AG08395 (cell line): Measurements from ENCODE around the gene HIBADH.
"Not testable (repeated sequence)": the region's sequence is repeated elsewhere in the genome, so short reads cannot be mapped to it uniquely, and the experiment has no call there.

ENCODE experiments used
- DNase-seq: peaks from one replicate; pipeline ENCODE4 v3.0.0; 2012; ENCODE audit warnings: mixed read lengths, low spot score

The HIBADH gene

DNA sequence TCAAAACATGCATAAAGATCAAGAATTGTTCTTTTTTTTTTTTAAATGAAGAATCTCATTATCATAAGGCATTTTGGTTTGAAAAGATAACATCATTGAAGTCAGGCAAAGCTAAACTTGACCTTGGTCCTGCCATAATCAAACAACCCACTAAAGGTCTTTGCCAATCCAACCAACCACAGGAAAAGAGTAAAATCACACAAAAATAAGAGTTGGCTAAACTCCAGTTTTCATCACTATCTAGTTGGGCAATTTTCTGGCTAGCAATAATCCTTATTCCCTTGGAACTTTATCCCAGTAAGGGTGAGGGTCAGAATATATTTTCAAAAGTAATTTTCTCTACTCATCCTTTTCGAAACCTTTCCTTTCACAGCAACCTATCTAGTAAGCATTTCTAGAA is 62.4 kb downstream of the HIBADH start:
- DNase-seq, result no peak

DNA sequence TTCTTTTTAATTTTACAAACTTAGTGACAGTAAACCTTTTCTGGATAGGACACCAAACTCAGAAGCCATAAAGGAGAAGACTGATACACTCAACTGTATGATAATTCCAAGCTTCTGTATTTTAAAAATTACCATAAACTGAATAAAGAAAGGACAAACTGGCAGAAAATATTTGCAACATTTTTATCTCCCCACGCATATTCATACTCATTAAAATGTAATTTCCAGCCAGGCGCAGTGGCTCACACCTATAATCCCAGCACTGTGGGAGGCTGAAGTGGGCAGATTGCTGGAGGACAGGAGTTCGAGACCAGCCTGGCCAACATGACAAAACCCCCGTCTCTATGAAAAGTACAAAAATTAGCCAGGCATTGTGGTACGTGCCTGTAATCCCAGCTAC is 67.7 kb downstream of the HIBADH start:
- DNase-seq, result no peak

- no peak for DNase-seq
Observed at GRCh38 chr7:27593226-27593625, 69.5 kb downstream of the HIBADH start.

DNA sequence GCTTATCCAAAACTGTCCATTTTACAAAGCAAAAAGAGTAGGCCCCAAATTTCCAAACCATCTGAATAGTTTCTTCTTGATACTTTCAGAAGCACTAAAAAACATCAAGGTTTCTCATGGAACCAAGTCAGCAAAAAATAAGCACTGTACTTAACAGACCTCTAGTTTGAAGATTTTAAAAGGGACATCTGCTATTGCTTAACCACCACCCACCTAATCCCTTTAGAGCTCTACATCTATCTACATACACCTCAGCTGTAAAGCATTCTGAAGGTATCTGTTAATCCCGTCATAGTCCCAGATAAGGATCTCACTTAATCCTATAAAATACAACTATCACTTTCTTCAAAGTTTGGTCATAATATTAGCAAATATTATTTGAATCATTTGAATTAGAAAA is 72.3 kb downstream of the HIBADH start:
- no peak for DNase-seq

DNA sequence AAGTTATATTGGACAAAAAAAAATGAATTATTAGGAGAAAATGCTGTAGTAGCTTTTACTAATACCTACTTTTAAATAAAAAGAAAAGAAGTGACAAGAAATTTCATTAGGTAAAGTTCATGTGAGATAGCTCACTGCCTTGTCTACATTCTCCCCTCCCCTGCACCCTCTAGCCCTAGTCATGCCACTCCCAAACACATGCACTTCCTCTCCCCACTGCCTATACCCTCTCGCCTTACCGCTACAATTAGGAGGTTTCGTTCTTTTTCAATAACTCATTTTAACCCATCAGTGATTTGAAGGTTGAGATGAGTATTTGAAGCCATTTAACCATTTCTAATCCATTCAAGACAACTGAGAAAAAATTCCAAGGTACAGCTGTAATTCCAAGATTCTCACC is 75.3 kb downstream of the HIBADH start:
- no peak for DNase-seq

DNA sequence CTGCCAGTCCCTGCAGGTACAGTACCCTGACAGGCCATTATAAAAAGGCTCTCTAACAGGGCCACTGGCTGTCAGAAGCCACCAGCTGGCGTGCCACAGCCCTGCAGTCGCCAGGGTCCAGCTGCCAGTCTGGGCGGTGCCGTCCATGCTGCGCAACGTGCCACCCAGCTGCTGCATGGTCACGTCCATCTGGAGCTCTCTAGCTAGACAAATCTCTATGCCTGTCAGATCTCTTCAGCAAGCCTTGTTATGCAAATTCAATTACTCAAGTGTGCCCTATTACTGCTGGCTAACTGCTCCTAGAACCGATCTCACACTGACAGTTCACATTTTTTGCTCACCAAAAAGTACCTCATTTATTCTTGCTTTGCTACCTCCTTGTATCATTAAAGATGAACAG is 75.9 kb downstream of the HIBADH start:
- peak; percentile 17 for DNase-seq

- no peak for DNase-seq
Observed at GRCh38 chr7:27585781-27586447, 76.8 kb downstream of the HIBADH start.

DNA sequence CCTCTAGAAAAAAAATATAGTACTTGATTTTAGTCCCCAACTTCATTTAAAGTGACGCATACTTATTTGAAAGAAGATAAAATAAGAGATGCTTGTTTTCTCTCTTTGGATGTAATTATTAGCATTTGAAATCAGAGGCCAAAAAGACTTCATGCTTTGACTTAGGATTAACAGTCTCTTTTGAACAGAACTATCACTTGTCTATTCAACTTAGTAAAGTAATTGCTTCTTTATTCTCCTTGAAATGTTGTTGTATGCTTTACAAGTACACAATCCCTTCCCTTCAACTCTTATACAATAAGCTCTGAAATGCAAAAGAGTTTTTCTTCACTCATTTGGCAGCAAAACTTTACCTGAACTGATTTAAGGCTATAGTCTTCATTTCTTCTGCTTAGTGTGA is 80.8 kb downstream of the HIBADH start:
- DNase-seq, result no peak

DNA sequence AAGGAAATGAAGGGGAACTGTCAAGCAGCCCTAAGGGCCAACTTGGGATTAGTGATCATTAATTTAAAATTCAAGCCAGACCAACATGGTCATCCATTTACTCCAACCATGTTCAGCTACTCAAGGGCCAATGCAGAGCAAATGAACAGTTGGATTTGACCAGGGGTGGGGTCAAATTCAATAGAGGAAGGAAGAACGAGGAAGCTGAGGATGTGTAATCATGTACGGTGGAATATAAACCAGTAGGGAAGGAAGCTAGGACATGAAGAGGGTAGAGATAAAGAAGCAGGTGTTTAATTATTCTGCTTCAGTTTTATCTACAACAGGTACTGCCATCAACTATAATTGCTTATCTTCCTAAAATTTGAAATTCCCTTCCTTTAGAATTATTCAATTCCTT is 81.6 kb downstream of the HIBADH start:
- DNase-seq, result no peak

DNA sequence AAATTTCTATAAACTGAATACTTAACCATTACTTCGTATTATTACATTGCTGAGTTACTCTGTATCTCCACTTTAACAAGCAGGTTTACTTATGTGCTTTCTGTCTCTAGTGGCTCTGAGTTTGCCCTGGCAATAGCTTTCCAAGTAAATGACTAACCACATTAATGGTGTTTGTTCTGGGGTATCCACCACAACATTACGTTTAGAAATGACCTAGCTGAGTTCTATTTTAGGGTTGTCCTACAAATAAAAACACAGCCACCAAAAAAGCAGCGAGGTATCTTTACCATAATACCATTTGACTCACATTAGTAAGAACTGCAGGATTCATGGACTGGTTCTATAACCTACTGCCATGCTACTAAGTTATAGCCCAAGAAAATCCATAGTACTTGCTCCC is 83.1 kb downstream of the HIBADH start:
- DNase-seq, result no peak

DNA sequence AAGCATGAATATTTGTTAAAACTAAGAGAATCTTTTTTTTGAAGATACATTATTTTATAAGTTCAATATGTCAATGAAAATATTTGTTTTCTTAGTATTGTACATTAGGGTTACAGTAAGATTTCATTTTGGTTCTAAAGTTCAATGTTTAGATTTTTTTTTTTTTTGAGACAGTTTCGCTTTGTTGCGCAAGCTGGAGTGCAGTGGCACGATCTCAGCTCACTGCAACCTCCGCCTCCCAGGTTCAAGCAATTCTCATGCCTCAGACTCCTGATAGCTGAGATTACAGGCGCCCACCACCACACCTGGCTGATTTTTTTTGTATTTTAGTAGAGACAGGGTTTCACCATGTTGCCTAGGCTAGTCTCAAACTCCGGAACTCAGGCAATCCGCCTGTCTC is 84.5 kb downstream of the HIBADH start:
- not testable (repeated sequence) for DNase-seq

DNA sequence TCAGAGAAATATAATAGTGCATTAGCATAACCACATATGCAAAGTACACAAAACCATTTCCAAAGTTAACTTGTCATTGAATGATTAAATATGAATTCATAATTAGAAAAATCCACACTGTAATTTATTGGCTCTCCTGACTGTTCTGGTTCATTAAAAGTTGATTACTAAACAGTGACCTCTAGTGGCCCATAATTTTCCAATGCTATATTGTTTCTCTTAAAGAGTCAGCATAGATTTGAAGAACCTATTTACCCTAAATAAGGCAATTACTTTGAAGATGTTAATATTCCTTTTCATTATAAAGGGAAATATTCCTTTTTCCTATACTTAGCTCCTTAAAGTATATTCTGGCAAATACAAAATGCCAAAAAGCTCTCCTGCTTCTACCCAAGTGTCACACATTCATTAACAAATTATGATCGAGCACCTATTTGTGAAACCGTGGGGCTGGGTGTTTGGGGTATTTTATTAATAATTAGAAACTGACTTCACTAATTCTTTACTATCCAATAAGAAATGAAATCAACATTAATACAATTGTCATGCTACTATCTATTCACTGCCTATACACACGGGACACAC is 86.2 kb downstream of the HIBADH start:
- peak; percentile 38 for DNase-seq

GRCh38 chr7:27575613-27576012 is 87.1 kb downstream of the HIBADH start:
- no peak for DNase-seq

GRCh38 chr7:27569106-27569505 is 93.6 kb downstream of the HIBADH start:
- no peak for DNase-seq

DNA sequence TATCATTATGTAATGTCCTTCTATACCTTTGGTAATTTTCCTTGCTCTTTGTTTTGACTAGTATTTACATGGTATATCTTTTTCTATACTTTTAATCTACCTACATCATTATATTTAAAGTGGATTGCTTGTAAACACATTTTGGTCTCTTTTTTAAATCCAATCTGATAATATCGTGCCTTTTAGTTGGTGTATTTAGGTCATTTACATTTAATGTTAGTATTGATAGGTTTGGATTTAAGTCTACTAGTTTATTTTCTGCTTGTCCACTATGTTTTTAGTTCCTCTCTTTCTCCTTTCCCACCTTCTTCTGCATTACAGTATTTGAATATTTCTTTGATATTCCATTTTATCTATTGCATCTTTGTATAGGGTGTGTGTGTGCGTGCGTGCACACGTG is 95.4 kb downstream of the HIBADH start:
- no peak for DNase-seq

- no peak for DNase-seq
Observed at GRCh38 chr7:27564881-27565482, 97.7 kb downstream of the HIBADH start.

- DNase-seq, result peak; percentile 19
Observed at GRCh38 chr7:27560706-27561235, 101.9 kb downstream of the HIBADH start.

DNA sequence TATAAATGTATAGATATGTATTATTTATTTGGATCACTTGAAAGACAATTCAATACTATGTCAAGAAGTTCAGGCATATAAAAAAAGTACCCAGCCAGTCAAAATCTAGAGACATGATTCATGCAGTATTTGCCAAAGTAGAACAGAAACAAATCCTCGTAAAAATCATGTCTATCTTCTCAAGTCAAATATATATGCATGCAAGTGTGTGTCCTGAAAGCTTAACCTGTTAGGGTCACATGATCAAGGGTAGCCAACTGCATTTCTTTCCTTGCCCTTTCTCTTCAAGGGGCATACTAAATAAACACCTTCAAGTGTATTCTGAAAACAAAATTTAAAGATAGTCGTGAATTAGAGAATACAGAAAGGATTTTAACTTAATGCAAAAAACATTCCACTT is 107.0 kb downstream of the HIBADH start:
- DNase-seq, result no peak

- DNase-seq, result no peak
Observed at GRCh38 chr7:27554826-27555225, 107.9 kb downstream of the HIBADH start.

DNA sequence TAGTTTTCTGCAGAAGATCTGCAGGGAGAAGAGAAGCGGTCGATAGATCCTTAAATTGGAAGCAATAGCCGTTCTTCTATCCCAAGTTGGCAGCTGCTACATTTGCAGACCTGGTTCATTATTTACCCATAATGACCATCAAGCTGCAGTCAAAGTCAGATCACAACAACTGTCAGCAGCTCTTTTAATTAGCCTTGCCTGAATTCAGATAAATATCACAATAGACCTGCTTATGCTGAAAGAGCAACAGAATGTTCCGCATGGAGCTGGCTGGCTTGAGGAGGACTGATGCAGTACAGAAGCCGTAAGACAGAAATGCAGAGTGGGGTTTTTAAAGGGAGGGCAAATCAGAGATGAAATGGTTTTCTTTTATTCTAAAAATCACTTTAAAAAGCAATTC is 109.4 kb downstream of the HIBADH start:
- DNase-seq, result no peak

- no peak for DNase-seq
Observed at GRCh38 chr7:27551803-27552400, 110.8 kb downstream of the HIBADH start.

GRCh38 chr7:27549606-27550005 is 113.1 kb downstream of the HIBADH start:
- no peak for DNase-seq

DNA sequence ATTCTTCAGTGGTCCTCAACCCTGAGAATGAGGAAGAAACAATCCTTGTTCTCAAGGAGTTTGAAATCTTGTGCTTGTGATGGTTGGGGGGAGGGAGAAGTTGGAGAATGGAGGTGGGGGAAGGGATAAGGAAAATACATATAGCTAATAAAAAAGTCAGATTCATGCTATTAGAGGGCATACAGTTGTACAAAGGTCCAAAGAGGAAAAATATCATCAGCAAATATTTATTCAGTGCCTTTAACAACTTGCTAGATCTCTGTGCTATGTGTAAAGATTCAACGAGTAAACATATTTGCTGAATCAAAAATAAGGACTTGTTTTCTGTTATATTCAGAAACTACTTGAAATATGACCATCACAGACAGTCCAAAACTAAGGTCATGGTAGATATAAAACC is 114.4 kb downstream of the HIBADH start:
- DNase-seq, result no peak
